H1 (cell line): ENCODE measurements around the gene PLOD1. TPM values are rescaled to one million over a fixed set of nuclear protein-coding genes. Genes with fewer than 3 reads are reported as not detected.

Experiments
- CTCF ChIA-PET: fragments of 300-600 bp; sonication (Branson Sonifier 250); formaldehyde crosslinking; loops from one replicate; lab custom pipeline; 2021; ENCODE audit not compliant: partially characterized antibody; lab: Charles Lee
- POLR2A ChIA-PET: fragments of 300-600 bp; sonication (Branson Sonifier 250); formaldehyde crosslinking; loops from one replicate; lab custom pipeline; 2021; ENCODE audit warnings: inconsistent platforms; ENCODE audit not compliant: partially characterized antibody; lab: Charles Lee
- DNase-seq, 2 experiments: peaks; one replicate each; pipeline versions ENCODE4 v3.0.0 to v3.0.0-alpha.2; 2010 to 2022; ENCODE audit warnings: low spot score in 2 of 2, low read depth in 1 of 2, mixed read lengths in 1 of 2
- FAIRE-seq: peaks from 2 replicates; lab custom pipeline; 2011; peaks lifted over from hg19 to GRCh38; lab: Jason Lieb, UNC
- H2AFZ ChIP-seq: 2 replicates; pipeline ENCODE4 v1.8.1; 2012; ENCODE audit warnings: low read length, inconsistent platforms
- H2AK5ac ChIP-seq: 2 replicates; pipeline ENCODE4 v1.6.1; 2013; ENCODE audit warnings: low read depth, low read length
- H2BK120ac ChIP-seq: replicated peaks from 2 replicates; pipeline ENCODE3; 2013; ENCODE audit warnings: low read depth, low read length, inconsistent platforms
- H2BK12ac ChIP-seq: 2 replicates; pipeline ENCODE4 v1.6.1; 2013; ENCODE audit warnings: low read depth, low read length
- H2BK15ac ChIP-seq: 2 replicates; pipeline ENCODE4 v1.6.1; 2013; ENCODE audit warnings: low read length
- H2BK20ac ChIP-seq: 2 replicates; pipeline ENCODE4 v1.6.1; 2013; ENCODE audit warnings: low read length
- H2BK5ac ChIP-seq: 2 replicates; pipeline ENCODE4 v1.6.1; 2013; ENCODE audit warnings: low read depth, low read length
- H3K14ac ChIP-seq: 2 replicates; pipeline ENCODE4 v1.6.1; 2013; ENCODE audit warnings: inconsistent platforms; ENCODE audit not compliant: insufficient read length
- H3K18ac ChIP-seq: 2 replicates; pipeline ENCODE4 v1.6.1; 2013; ENCODE audit warnings: low read length; ENCODE audit errors: extremely low read depth
- H3K23ac ChIP-seq: 2 replicates; pipeline ENCODE4 v1.6.1; 2013; ENCODE audit warnings: inconsistent platforms; ENCODE audit not compliant: insufficient read length
- H3K23me2 ChIP-seq: 2 replicates; pipeline ENCODE4 v1.6.1; 2013; ENCODE audit warnings: low read depth, low read length
- H3K27ac ChIP-seq: 2 replicates; pipeline ENCODE4 v1.6.1; 2011; ENCODE audit warnings: low read depth, low read length, inconsistent platforms
- H3K27me3 ChIP-seq, 4 experiments: replicated peaks in 1 of 4; 1 replicate in 1 of 4; 2 replicates in 3 of 4; pipeline versions ENCODE4 v1.6.1 to v1.8.1; 2011 to 2013; ENCODE audit warnings: low read length in 3 of 4, mild to moderate bottlenecking in 3 of 4, inconsistent platforms in 2 of 4, mixed read lengths in 2 of 4, moderate library complexity in 1 of 4; ENCODE audit not compliant: control insufficient read depth in 3 of 4, insufficient read depth in 3 of 4; ENCODE audit errors: extremely low read depth in 1 of 4
- H3K36me3 ChIP-seq, 4 experiments: 2 replicates each; pipeline versions ENCODE4 v1.6.1 to v1.8.1; 2011 to 2013; ENCODE audit warnings: mild to moderate bottlenecking in 4 of 4, low read length in 3 of 4, moderate library complexity in 2 of 4, control low read depth in 1 of 4, inconsistent platforms in 1 of 4; ENCODE audit not compliant: insufficient read depth in 4 of 4, control insufficient read depth in 2 of 4
- H3K4ac ChIP-seq: replicated peaks from 2 replicates; pipeline ENCODE3; 2013; ENCODE audit warnings: low read length, low read depth, mixed read lengths, inconsistent platforms; ENCODE audit not compliant: insufficient read length
- H3K4me1 ChIP-seq, 4 experiments: replicated peaks in 1 of 4; 1 replicate in 1 of 4; 2 replicates in 3 of 4; pipeline versions ENCODE4 v1.6.1 to v1.8.1; 2011 to 2013; ENCODE audit warnings: low read length in 3 of 4, inconsistent platforms in 2 of 4, mixed read lengths in 1 of 4; ENCODE audit not compliant: insufficient read depth in 4 of 4, control insufficient read depth in 3 of 4
- H3K4me2 ChIP-seq, 2 experiments: 2 replicates each; pipeline versions ENCODE4 v1.6.1 to v1.8.1; 2011 to 2013; ENCODE audit warnings: low read depth in 2 of 2, low read length in 2 of 2, control low read depth in 1 of 2, inconsistent platforms in 1 of 2, mild to moderate bottlenecking in 1 of 2; ENCODE audit not compliant: insufficient read depth in 1 of 2
- H3K4me3 ChIP-seq, 4 experiments: fragments of 200-600, 300-600 bp in 1 of 4; sonication (generic), shearing (Covaris generic), sonication (Bioruptor Twin) in 1 of 4; 2 replicates each; pipeline versions ENCODE4 v1.5.1 to v1.8.1; 2011 to 2016; ENCODE audit warnings: low read length in 4 of 4, low read depth in 3 of 4, control low read depth in 2 of 4, inconsistent platforms in 2 of 4, mild to moderate bottlenecking in 2 of 4, mixed read lengths in 1 of 4, moderate library complexity in 1 of 4; ENCODE audit not compliant: insufficient read depth in 2 of 4; ENCODE audit errors: extremely low read depth in 1 of 4
- H3K56ac ChIP-seq: replicated peaks from 2 replicates; pipeline ENCODE3; 2013; ENCODE audit warnings: low read depth, mild to moderate bottlenecking, mixed read lengths, low read length, inconsistent platforms; ENCODE audit not compliant: insufficient read length
- H3K79me1 ChIP-seq: 2 replicates; pipeline ENCODE4 v1.6.1; 2013; ENCODE audit warnings: low read depth, low read length, control low read depth
- H3K79me2 ChIP-seq, 2 experiments: 2 replicates each; pipeline versions ENCODE4 v1.6.1 to v1.8.1; 2012 to 2013; ENCODE audit warnings: low read length in 2 of 2, mild to moderate bottlenecking in 2 of 2, inconsistent platforms in 1 of 2; ENCODE audit not compliant: insufficient read depth in 2 of 2, control insufficient read depth in 1 of 2
- H3K9ac ChIP-seq, 4 experiments: replicated peaks in 1 of 4; 1 replicate in 1 of 4; 2 replicates in 3 of 4; pipeline versions ENCODE4 v1.6.1 to v1.8.1; 2011 to 2013; ENCODE audit warnings: low read depth in 3 of 4, low read length in 3 of 4, control low read depth in 2 of 4, mild to moderate bottlenecking in 2 of 4, moderate library complexity in 2 of 4, inconsistent platforms in 1 of 4; ENCODE audit errors: extremely low read depth in 1 of 4
- H3K9me3 ChIP-seq, 2 experiments: 2 replicates each; pipeline versions ENCODE4 v1.6.1 to v1.8.1; 2012 to 2013; ENCODE audit warnings: mild to moderate bottlenecking in 2 of 2, moderate library complexity in 2 of 2, control low read depth in 1 of 2, inconsistent platforms in 1 of 2, low read depth in 1 of 2, low read length in 1 of 2, mixed read lengths in 1 of 2; ENCODE audit not compliant: insufficient read depth in 2 of 2
- H4K20me1 ChIP-seq, 2 experiments: replicated peaks in 1 of 2; 2 replicates each; pipeline versions ENCODE3 to v1.8.1; 2011 to 2013; ENCODE audit warnings: inconsistent platforms in 2 of 2, low read length in 2 of 2, mild to moderate bottlenecking in 1 of 2; ENCODE audit not compliant: insufficient read depth in 2 of 2, control insufficient read depth in 1 of 2
- H4K5ac ChIP-seq: 2 replicates; pipeline ENCODE4 v1.6.1; 2013; ENCODE audit warnings: low read length, low read depth, mixed read lengths, inconsistent platforms; ENCODE audit not compliant: insufficient read length
- H4K8ac ChIP-seq: 2 replicates; pipeline ENCODE4 v1.8.0; 2013; ENCODE audit warnings: mild to moderate bottlenecking, moderate library complexity, low read length, inconsistent platforms; ENCODE audit not compliant: insufficient read depth; ENCODE audit errors: extremely low read depth
- H4K91ac ChIP-seq: replicated peaks from 2 replicates; pipeline ENCODE3; 2013; ENCODE audit warnings: low read length, mixed read lengths, inconsistent platforms; ENCODE audit not compliant: insufficient read length
- CHD2 ChIP-seq: IDR thresholded peaks from 2 replicates; pipeline ENCODE4 v1.6.1; 2012; ENCODE audit warnings: low read length, improper control_type of control experiment
- FOSL1 ChIP-seq: IDR thresholded peaks from 2 replicates; pipeline ENCODE4 v1.6.1; 2011; ENCODE audit warnings: mild to moderate bottlenecking, low read depth, low read length, moderate library complexity; ENCODE audit not compliant: insufficient read depth
- GABPA ChIP-seq: IDR thresholded peaks from 2 replicates; pipeline ENCODE4 v1.6.1; 2011; ENCODE audit warnings: mild to moderate bottlenecking, low read length, moderate library complexity, borderline replicate concordance; ENCODE audit not compliant: insufficient read depth
- MAFK ChIP-seq: IDR thresholded peaks from 2 replicates; pipeline ENCODE4 v1.6.1; 2012; ENCODE audit warnings: low read depth, mild to moderate bottlenecking, improper control_type of control experiment, low read length
- PHF8 ChIP-seq: fragments of 200-600 bp; sonication (generic); conservative IDR thresholded peaks from 2 replicates; pipeline ENCODE4 v1.7.1; 2012; ENCODE audit warnings: low read depth, mild to moderate bottlenecking, inconsistent platforms, low read length, moderate library complexity
- POLR2AphosphoS5 ChIP-seq: IDR thresholded peaks from 2 replicates; pipeline ENCODE4 v1.6.1; 2011; ENCODE audit warnings: low read depth, low read length
- RAD21 ChIP-seq, 2 experiments: IDR thresholded peaks in 1 of 2; conservative IDR thresholded peaks in 1 of 2; 2 replicates each; pipeline ENCODE4 v1.6.1; 2011; ENCODE audit warnings: low read depth in 2 of 2, low read length in 2 of 2, improper control_type of control experiment in 1 of 2, inconsistent platforms in 1 of 2, mild to moderate bottlenecking in 1 of 2, moderate library complexity in 1 of 2
- SIN3A ChIP-seq, 2 experiments: IDR thresholded peaks in 1 of 2; conservative IDR thresholded peaks in 1 of 2; 2 replicates each; pipeline ENCODE4 v1.6.1; 2011 to 2012; ENCODE audit warnings: low read length in 2 of 2, improper control_type of control experiment in 1 of 2, low read depth in 1 of 2, mild to moderate bottlenecking in 1 of 2
- SIRT6 ChIP-seq: IDR thresholded peaks from one replicate; pipeline ENCODE4 v1.7.1; 2012; ENCODE audit warnings: low read length, inconsistent platforms
- SIX5 ChIP-seq: IDR thresholded peaks from 2 replicates; pipeline ENCODE4 v1.6.1; 2011; ENCODE audit warnings: mild to moderate bottlenecking, low read depth, low read length
- SRF ChIP-seq: IDR thresholded peaks from 2 replicates; pipeline ENCODE4 v1.6.1; 2011; ENCODE audit warnings: mild to moderate bottlenecking, low read depth, low read length, moderate library complexity
- SUZ12 ChIP-seq: fragments of 200-600 bp; sonication (generic); IDR thresholded peaks from 2 replicates; pipeline ENCODE4 v1.6.1; 2012; ENCODE audit warnings: mild to moderate bottlenecking, inconsistent platforms, low read length, moderate library complexity, mixed read lengths
- TAF7 ChIP-seq: optimal IDR thresholded peaks from 2 replicates; pipeline ENCODE3; 2011; ENCODE audit warnings: low read depth, mild to moderate bottlenecking, inconsistent platforms, low read length, moderate library complexity, borderline replicate concordance
- TBP ChIP-seq: IDR thresholded peaks from 2 replicates; pipeline ENCODE4 v1.6.1; 2011; ENCODE audit warnings: low read depth, low read length, improper control_type of control experiment
- WGBS, 2 experiments: shearing (Covaris generic) in 1 of 2; methylation state at CpG; one replicate each; pipeline versions ENCODE4 v1.1.6 to v1.1.7; 2013 to 2015; ENCODE audit warnings: low lambda C conversion rate in 2 of 2, mixed read lengths in 2 of 2, inconsistent platforms in 1 of 2, low coverage in 1 of 2, missing lambda C conversion rate in 1 of 2; ENCODE audit not compliant: insufficient replicate concordance in 2 of 2, insufficient coverage in 1 of 2, insufficient read length in 1 of 2; ENCODE audit errors: extremely low coverage in 1 of 2, missing lambda C conversion rate in 1 of 2; 5-methylcytosine and 5-hydroxymethylcytosine counted together
- polyA plus RNA-seq, 7 experiments: library from polyadenylated mRNA; depleted of rRNA in 3 of 7; stranded (reverse) in 5 of 7; unstranded in 2 of 7; fragments of >200 nt in 5 of 7; fragments of 200-250 nt in 2 of 7; gene quantifications; 1 replicate in 5 of 7; 2 replicates in 1 of 7; 4 replicates in 1 of 7; pipeline versions ENCODE4 v1.2.1 to v1.2.3, GENCODE V29; 2011 to 2013; ENCODE audit warnings: missing spikeins in 2 of 7, mixed read lengths in 2 of 7
- total RNA-seq: library from RNA; stranded (reverse); fragmentation: NEBNext Ultra II Directional; extraction: Animal tissue kit (Norgen Biotek cat#: 25700); gene quantifications from 2 replicates; pipeline ENCODE4 v1.2.1, GENCODE V29; 2021

The PLOD1 gene
- total and polyA plus RNA-seq, 2 of the 8 experiments (the other 6 are each of a cell fraction or from before 2014, with no cell fraction given), result 44.9 to 51.8 TPM

GRCh38 chr1:11984576-11984975 lies 50.1 kb downstream of the PLOD1 start:
- Histone ChIP-seq H2BK15ac (no peak overlapping the region), H3K79me2 (peaks cover 6 to 62% of the 10 kb centered on the region in 2 experiments; a peak in 3 of 4 replicates), H2BK12ac (no peak overlapping the region), H3K4me1 (peaks cover 0 to 3% (median under 1%) of the 10 kb centered on the region in 4 experiments; a peak in 3 of 7 replicates), H3K23ac (no peak overlapping the region), H4K91ac (no peak overlapping the region), H3K9ac (no peak overlapping the region), H4K8ac (no peak overlapping the region), H3K79me1 (peaks cover 10% of the 10 kb centered on the region), H4K5ac (no peak overlapping the region), H3K36me3 (peaks cover 13 to 31% (median 23%) of the 10 kb centered on the region in 4 experiments; a peak in 7 of 8 replicates), H3K4ac (no peak overlapping the region), H3K56ac (no peak overlapping the region), H3K27me3 (no peaks in the 10 kb centered on the region), H3K18ac (no peak overlapping the region), H3K14ac (no peak overlapping the region), H2AFZ (no peak overlapping the region), H3K27ac (no peak overlapping the region), H3K9me3 (no peaks in the 10 kb centered on the region), H2AK5ac (no peak overlapping the region), H3K23me2 (peaks cover 9% of the 10 kb centered on the region), H4K20me1 (peaks cover 2 to 15% of the 10 kb centered on the region in 2 experiments), H2BK20ac (no peak overlapping the region), H3K4me2 (no peak overlapping the region), H3K4me3 (no peak overlapping the region), H2BK120ac (no peak overlapping the region), H2BK5ac (no peak overlapping the region)
- FAIRE-seq (no peak), DNase-seq (no peak)
- TF ChIP-seq TAF7 (no peak), SIRT6 (no peak), MAFK (no peak), POLR2AphosphoS5 (no peak), PHF8 (no peak), TBP (no peak), FOSL1 (no peak), GABPA (no peak), SIN3A (conservative IDR thresholded peaks at IDR 0.05 in 1 of 2, IDR thresholded peaks at IDR 0.05 in 1 of 2; ENCODE audit: low read depth in 1 of 2, low read length in 2 of 2) (no peak), CHD2 (no peak), SRF (no peak), RAD21 (IDR thresholded peaks at IDR 0.05 in 1 of 2, conservative IDR thresholded peaks at IDR 0.05 in 1 of 2; ENCODE audit: low read depth in 2 of 2, low read length in 2 of 2) (no peak), SUZ12 (no peak), SIX5 (no peak)
- 87% methylated on average over 6 of the region's 6 CpGs; no CpG with 5 or more reads in 1 of the 2 experiments for WGBS, 2 experiments
- ChIA-PET POLR2A (interaction anchor here (1.2 to 9.9 kb wide), 3 partner anchors 12 to 73 kb away, joined by 3 to 144 read pairs (median 3); no protein-coding TSS in a partner anchor), CTCF (interaction anchor here (0.6 to 1.3 kb wide), 5 partner anchors 12 to 71 kb away, joined by 3 to 8 read pairs (median 4); no protein-coding TSS in a partner anchor)
